ENCODE data around the gene ACTR5. TPM values are rescaled to one million over a fixed set of nuclear protein-coding genes. Genes with fewer than 3 reads are reported as not detected.

Gene ACTR5
- total RNA-seq, 1 experiment from 2014 or later: 22.0 TPM

GRCh38 chr20:38800882-38801281 lies 52.6 kb downstream of the ACTR5 start (continued):
- no peak for TF ChIP-seq ELF1 (IDR thresholded peaks at IDR 0.05; ENCODE audit: borderline replicate concordance, low read depth)
- TF ChIP-seq EZH2phosphoT487 (IDR thresholded peaks at IDR 0.05; ENCODE audit: borderline replicate concordance): no peak

GRCh38 chr20:38804221-38804620 lies 56.0 kb downstream of the ACTR5 start:
- Histone ChIP-seq H3K9me3 (ENCODE audit: control insufficient read depth in 1 of 2, insufficient read depth in 1 of 2, low read depth in 1 of 2, low read length in 2 of 2) (no peaks in the 10 kb centered on the region), H3K9ac (ENCODE audit: low read length) (no peak overlapping the region), H3K4me3 (replicated peaks in 1 of 2; ENCODE audit: low read depth in 1 of 2, low read length in 2 of 2) (no peak overlapping the region), H3K27me3 (ENCODE audit: insufficient read depth, low read length) (no peaks in the 10 kb centered on the region), H3K4me2 (ENCODE audit: low read length) (no peak overlapping the region), H3K79me2 (ENCODE audit: insufficient read depth, low read length) (no peaks in the 10 kb centered on the region), H3K27ac (ENCODE audit: low read depth, low read length) (no peak overlapping the region), H3K4me1 (ENCODE audit: control insufficient read depth in 1 of 2, insufficient read depth in 2 of 2, low read length in 2 of 2) (no peaks in the 10 kb centered on the region), H4K20me1 (ENCODE audit: insufficient read depth) (no peaks in the 10 kb centered on the region), H3K9me2 (ENCODE audit: insufficient read depth) (no peaks in the 10 kb centered on the region), H2AFZ (ENCODE audit: low read depth, low read length, poor library complexity, severe bottlenecking) (no peak overlapping the region), H3K36me3 (ENCODE audit: control insufficient read depth in 1 of 2, insufficient read depth in 2 of 2, low read length in 2 of 2) (no peaks in the 10 kb centered on the region)
- ATAC-seq: no peak
- intact Hi-C loops (cut with micrococcal nuclease): no loop called here
- TF ChIP-seq RAD21 (IDR thresholded peaks at IDR 0.05; ENCODE audit: low read depth) (no peak), ZNF274 (IDR thresholded peaks at IDR 0.05; ENCODE audit: low read depth, low read length) (no peak), SP1 (IDR thresholded peaks at IDR 0.05; ENCODE audit: low read depth) (no peak), TCF7L2 (IDR thresholded peaks at IDR 0.05; ENCODE audit: borderline replicate concordance, extremely low read depth, insufficient read depth, insufficient read length) (no peak), SRF (IDR thresholded peaks at IDR 0.05; ENCODE audit: low read depth) (no peak), MAX (IDR thresholded peaks at IDR 0.05) (no peak), JUND (IDR thresholded peaks at IDR 0.05) (no peak), ELF1 (IDR thresholded peaks at IDR 0.05; ENCODE audit: borderline replicate concordance, low read depth) (no peak), EZH2 (IDR thresholded peaks at IDR 0.05) (no peak), ATF3 (IDR thresholded peaks at IDR 0.05) (no peak), CEBPB (IDR thresholded peaks at IDR 0.05; ENCODE audit: low read depth) (no peak), FOSL1 (IDR thresholded peaks at IDR 0.05; ENCODE audit: low read depth) (no peak), POLR2AphosphoS5 (IDR thresholded peaks at IDR 0.05; ENCODE audit: low read depth, low read length) (no peak), REST (IDR thresholded peaks at IDR 0.05; ENCODE audit: low read depth) (no peak), EGR1 (IDR thresholded peaks at IDR 0.05; ENCODE audit: low read depth) (no peak), CTCF (IDR thresholded peaks at IDR 0.05 in 2 of 3, conservative IDR thresholded peaks at IDR 0.05 in 1 of 3; ENCODE audit: borderline replicate concordance in 1 of 3, insufficient read depth in 1 of 3, low read depth in 2 of 3, low read length in 2 of 3) (no peak), ZFX (IDR thresholded peaks at IDR 0.05) (no peak)
- ChIA-PET CTCF (no interaction called here), RAD21 (ENCODE audit: low non-redundant PET in 1 of 2, low total read pairs in 2 of 2, uncharacterized antibody in 2 of 2, unreplicated experiment in 2 of 2) (no interaction called here), POLR2A (no interaction called here)
- no peak for DNase-seq (ENCODE audit: low read depth, low spot score)
- BruUV-seq (replicated peaks): no TSS peak

Data from HCT116 (cell line).